Panc1 (cell line): ENCODE results near the gene ZSCAN26. TPM values are rescaled to one million over a fixed set of nuclear protein-coding genes. Genes with fewer than 3 reads are reported as not detected.
A peak's percentile ranks its signal among the peaks of the same experiment; 100 is the strongest.

Experiments
- ATAC-seq: fragments of 200-7000 bp; cut with Tn5 transposase; 2 replicates; pipeline ENCODE4 v1.9.1; 2020; ENCODE audit warnings: mild to moderate bottlenecking, moderate library complexity
- BruUV-seq: library from RNA; stranded (reverse); fragments of 400-500 nt; replicated peaks from 2 replicates; lab custom pipeline; 2021; lab: Mats Ljungman, UMichigan
- CTCF ChIA-PET: fragments of 300-600 bp; sonication (Branson Sonifier 250); formaldehyde crosslinking; loops from one replicate; lab custom pipeline; 2022; ENCODE audit warnings: antibody characterized with exemption; lab: Charles Lee
- POLR2A ChIA-PET: fragments of 300-600 bp; sonication (Branson Sonifier 250); formaldehyde crosslinking; loops from one replicate; lab custom pipeline; 2022; ENCODE audit warnings: antibody characterized with exemption; lab: Charles Lee
- DNase-seq: peaks from one replicate; pipeline ENCODE4 v3.0.0-alpha.2; 2010; ENCODE audit warnings: low read depth, low spot score
- H3K27ac ChIP-seq: 2 replicates; pipeline ENCODE4 v1.5.1; 2011; ENCODE audit warnings: mild to moderate bottlenecking, low read length, inconsistent platforms
- H3K27me3 ChIP-seq: fragments of 200-500 bp; sonication (Bioruptor generic); 2 replicates; pipeline ENCODE4 v1.6.0; 2014; ENCODE audit warnings: low read length, inconsistent platforms; ENCODE audit not compliant: control insufficient read depth, insufficient read depth
- H3K36me3 ChIP-seq: fragments of 200-500 bp; sonication (Bioruptor generic); 2 replicates; pipeline ENCODE4 v1.5.1; 2014; ENCODE audit warnings: inconsistent platforms, mild to moderate bottlenecking, low read length, moderate library complexity; ENCODE audit not compliant: control insufficient read depth, insufficient read depth
- H3K4me1 ChIP-seq: 2 replicates; pipeline ENCODE4 v1.5.1; 2011; ENCODE audit warnings: inconsistent platforms, mild to moderate bottlenecking, low read length, moderate library complexity; ENCODE audit not compliant: control insufficient read depth, insufficient read depth
- H3K4me3 ChIP-seq, 2 experiments: 2 replicates each; pipeline ENCODE4 v1.5.1; 2011 to 2012; ENCODE audit warnings: low read depth in 2 of 2, low read length in 2 of 2, mild to moderate bottlenecking in 2 of 2, inconsistent platforms in 1 of 2, moderate library complexity in 1 of 2
- H3K9me3 ChIP-seq: fragments of 200-500 bp; sonication (Bioruptor generic); 2 replicates; pipeline ENCODE4 v1.5.1; 2014; ENCODE audit warnings: low read depth, mild to moderate bottlenecking, inconsistent platforms, low read length, moderate library complexity; ENCODE audit not compliant: control insufficient read depth, insufficient read depth
- CTCF ChIP-seq: fragments of 450-650 bp; IDR thresholded peaks from 2 replicates; pipeline ENCODE4 v1.5.1; 2017; ENCODE audit warnings: mild to moderate bottlenecking
- POLR2AphosphoS5 ChIP-seq: IDR thresholded peaks from 2 replicates; pipeline ENCODE4 v1.6.1; 2012; ENCODE audit warnings: mild to moderate bottlenecking, low read depth, low read length, moderate library complexity
- REST ChIP-seq, 2 experiments: IDR thresholded peaks; 2 replicates each; pipeline ENCODE4 v1.6.1; 2011 to 2012; ENCODE audit warnings: low read depth in 2 of 2, control low read depth in 1 of 2, low read length in 1 of 2, mild to moderate bottlenecking in 1 of 2, moderate library complexity in 1 of 2; ENCODE audit not compliant: insufficient read depth in 1 of 2
- SIN3A ChIP-seq: IDR thresholded peaks from 2 replicates; pipeline ENCODE4 v1.6.1; 2012; ENCODE audit warnings: low read depth, mild to moderate bottlenecking, low read length, moderate library complexity, borderline replicate concordance; ENCODE audit not compliant: insufficient read depth
- TCF7L2 ChIP-seq: IDR thresholded peaks from 2 replicates; pipeline ENCODE4 v1.6.1; 2011; ENCODE audit warnings: mild to moderate bottlenecking, low read depth, low read length, inconsistent platforms
- in situ Hi-C: cut with HindIII; loops from 2 replicates; pipeline ENCODE4 v1.10.0; 2016; ENCODE audit warnings: low sequenced_read_pairs, low pct_unique_long_range_greater_than_20kb
- intact Hi-C: fragments of 100-400 bp; cut with micrococcal nuclease; formaldehyde crosslinking; loops from one replicate; pipeline ENCODE4 v1.10.0; 2022; ENCODE audit not compliant: unreplicated experiment
- total RNA-seq: library from RNA; stranded (reverse); gene quantifications from one replicate; pipeline ENCODE4 v1.2.1, GENCODE V29; 2021; ENCODE audit not compliant: unreplicated experiment

ZSCAN26 gene
- total RNA-seq, 1 experiment from 2014 or later: 6.6 TPM

GRCh38 chr6:28264834-28265401 lies 2.0 kb upstream of the ZSCAN26 start:
- CTCF ChIA-PET: no interaction called here
- ATAC-seq (no peak), DNase-seq (no peak)
- H3K4me1 ChIP-seq: peaks cover 16% of the 10 kb centered on the region; the same call in 1 of the 2 replicates
- in situ Hi-C loops: no loop called here
- no peak for TF ChIP-seq TCF7L2
- no peak for TF ChIP-seq REST (IDR thresholded peaks at IDR 0.05; ENCODE audit: insufficient read depth in 1 of 2, low read depth in 2 of 2, low read length in 1 of 2)
- no peak for TF ChIP-seq SIN3A
- TF ChIP-seq POLR2AphosphoS5: no peak
- no peak for TF ChIP-seq CTCF
- H3K9me3 ChIP-seq: no peaks in the 10 kb centered on the region
- no peaks in the 10 kb centered on the region for H3K27me3 ChIP-seq
- H3K4me3 ChIP-seq: no peak overlapping the region
- no TSS peak for BruUV-seq
- H3K36me3 ChIP-seq: no peaks in the 10 kb centered on the region; the same call in none of the 2 replicates
- POLR2A ChIA-PET: no interaction called here
- intact Hi-C loops: loop anchor here (5.0 kb wide), 1 partner anchor 87 kb away; no protein-coding TSS in a partner anchor
- H3K27ac ChIP-seq: no peak overlapping the region

- H3K27ac ChIP-seq: peak overlapping the region; percentile 95
- no peaks in the 10 kb centered on the region; the same call in none of the 2 replicates for H3K36me3 ChIP-seq
- CTCF ChIA-PET: interaction anchor here (0.7 to 1.0 kb wide), 3 partner anchors 27 to 133 kb away, joined by 3 to 11 read pairs (median 5); no protein-coding TSS in a partner anchor
- intact Hi-C loops (loop anchor here (5.0 kb wide), 1 partner anchor 86 kb away; no protein-coding TSS in a partner anchor), in situ Hi-C loops (no loop called here)
- peak overlapping the region; percentile 73 to 83 for H3K4me3 ChIP-seq
- H3K9me3 ChIP-seq: no peaks in the 10 kb centered on the region
- TF ChIP-seq CTCF (no peak), REST (IDR thresholded peaks at IDR 0.05; ENCODE audit: insufficient read depth in 1 of 2, low read depth in 2 of 2, low read length in 1 of 2) (no peak), POLR2AphosphoS5 (no peak), TCF7L2 (no peak), SIN3A (no peak)
- no TSS peak for BruUV-seq
- peaks cover 16% of the 10 kb centered on the region; the same call in 1 of the 2 replicates for H3K4me1 ChIP-seq
- POLR2A ChIA-PET: interaction anchor here (0.6 to 0.7 kb wide), 4 partner anchors 14 to 438 kb away, joined by 3 to 10 read pairs (median 7); partner anchors contain the start of gene ZKSCAN4
- ATAC-seq (no peak), DNase-seq (no peak)
- no peaks in the 10 kb centered on the region for H3K27me3 ChIP-seq
Observed at GRCh38 chr6:28266563-28266961, 381 bp upstream of the ZSCAN26 start.
